ENCODE results near the gene SREBF2.
"Not testable (repeated sequence)": the region's sequence is repeated elsewhere in the genome, so short reads cannot be mapped to it uniquely, and the experiment has no call there.

Gene SREBF2

DNA sequence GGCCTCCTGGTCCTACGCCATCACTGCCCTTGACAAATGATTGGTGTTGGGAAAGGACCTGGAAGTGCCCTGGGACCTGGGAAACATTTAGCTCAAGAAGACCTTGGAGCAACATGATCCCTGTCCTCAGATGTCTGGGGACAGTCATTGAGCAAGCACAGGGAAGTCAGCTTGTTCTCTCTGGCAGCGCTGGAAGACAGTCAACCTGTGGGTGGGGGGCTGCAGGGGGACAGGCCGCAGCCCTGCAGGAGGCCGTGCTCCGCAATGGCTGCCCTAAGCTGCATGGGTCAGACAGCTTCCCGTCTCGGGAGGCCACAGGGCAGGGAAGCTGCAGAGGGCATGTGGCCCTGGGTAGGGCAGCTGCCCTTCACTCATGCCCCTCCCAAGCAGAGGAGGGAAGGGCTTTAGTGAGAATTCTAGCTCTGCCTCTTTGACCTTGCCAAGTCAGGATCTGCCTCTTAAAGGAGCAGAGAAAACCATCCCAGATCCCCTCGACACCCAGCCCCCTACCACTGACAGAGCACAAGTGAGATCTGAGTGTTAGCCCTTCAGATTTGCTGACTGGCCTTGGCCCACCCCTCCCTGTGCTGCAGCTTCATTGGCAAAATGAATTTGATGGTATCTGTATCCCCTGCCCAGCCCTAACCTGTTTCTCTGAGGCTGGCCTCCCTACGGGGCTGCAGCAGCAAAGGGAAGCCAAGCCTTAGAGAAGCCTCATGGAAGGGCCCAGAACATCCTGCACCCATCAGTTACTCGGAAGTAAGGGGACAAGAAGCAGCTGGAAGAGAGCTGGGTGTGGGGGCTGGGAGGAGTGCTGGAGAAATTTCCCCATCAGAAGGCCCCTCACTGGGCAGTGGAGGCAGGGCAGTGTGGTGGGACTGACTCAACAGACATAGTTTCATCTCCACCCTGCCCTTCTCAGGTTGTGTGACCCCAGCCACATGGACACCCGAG lies 6.2 kb upstream of the SREBF2 start:
- DNase-seq = no peak
- Mint-ChIP-seq H3K4me1 (peaks cover 16% of the 10 kb centered on the region), H3K27ac (peak overlapping the region; percentile 15), H3K36me3 (peaks cover 29% of the 10 kb centered on the region), H3K9me3 (peaks cover 4% of the 10 kb centered on the region), H3K4me3 (no peak overlapping the region), H3K27me3 (no peaks in the 10 kb centered on the region)
- CTCF ChIA-PET = interaction anchor here (1.3 to 1.6 kb wide), 3 partner anchors 26 to 114 kb away, joined by 4 to 6 read pairs (median 5); partner anchors contain the start of gene CCDC134

DNA sequence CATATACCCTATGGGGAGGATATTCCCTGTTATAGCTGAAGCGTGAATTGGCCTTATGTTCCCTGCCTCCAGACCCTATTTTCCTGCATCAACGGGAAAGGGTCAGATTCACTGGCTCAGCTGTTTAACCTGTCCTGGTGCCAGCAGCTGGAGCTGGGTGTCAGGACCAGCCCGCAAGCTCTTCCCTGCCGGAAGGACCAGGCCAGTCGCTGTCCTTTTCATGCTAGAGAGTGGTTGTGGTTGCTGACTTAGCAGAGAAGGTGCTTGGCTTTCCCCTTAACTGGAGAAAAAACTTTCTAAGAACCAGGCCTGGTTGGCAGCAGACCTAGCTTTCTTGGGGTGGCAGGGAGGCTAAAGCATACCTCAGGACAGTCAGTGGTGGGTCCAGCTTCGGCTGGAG lies 5.2 kb upstream of the SREBF2 start:
- DNase-seq = no peak
- Mint-ChIP-seq H3K36me3 (peaks cover 38% of the 10 kb centered on the region), H3K27me3 (no peaks in the 10 kb centered on the region), H3K4me1 (peaks cover 22% of the 10 kb centered on the region), H3K27ac (peak overlapping the region; percentile 11), H3K9me3 (peaks cover 4% of the 10 kb centered on the region), H3K4me3 (no peak overlapping the region)
- CTCF ChIA-PET = interaction anchor here (1.3 to 1.6 kb wide), 2 partner anchors 27 to 113 kb away, joined by 4 to 6 read pairs; partner anchors contain the start of gene CCDC134

DNA sequence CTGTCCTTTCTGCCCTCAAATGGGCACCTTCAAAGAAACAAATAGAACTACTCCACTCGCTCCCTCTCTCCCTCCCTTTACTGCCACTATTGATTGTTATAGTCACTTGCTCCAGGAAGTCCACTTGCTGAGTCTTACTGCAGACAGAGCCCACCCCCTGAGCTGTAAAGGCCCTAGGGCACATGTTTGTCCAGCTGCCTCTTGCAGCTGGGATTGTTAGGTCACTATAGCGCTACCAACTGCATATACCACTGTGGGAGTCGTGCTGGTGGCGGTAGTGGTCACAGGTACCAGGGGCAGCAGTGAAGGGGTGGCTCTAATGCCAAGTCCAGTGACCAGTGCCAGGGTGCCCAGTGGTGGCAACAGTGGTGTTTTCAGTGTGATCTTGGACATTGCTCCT lies 4.4 kb upstream of the SREBF2 start:
- Mint-ChIP-seq H3K4me1 (peaks cover 19% of the 10 kb centered on the region), H3K4me3 (no peak overlapping the region), H3K9me3 (peaks cover 4% of the 10 kb centered on the region), H3K27ac (no peak overlapping the region), H3K36me3 (peaks cover 39% of the 10 kb centered on the region), H3K27me3 (no peaks in the 10 kb centered on the region)
- DNase-seq = no peak
- CTCF ChIA-PET = interaction anchor here (1.6 kb wide), 1 partner anchor 112 kb away, joined by 6 read pairs; no protein-coding TSS in a partner anchor

DNA sequence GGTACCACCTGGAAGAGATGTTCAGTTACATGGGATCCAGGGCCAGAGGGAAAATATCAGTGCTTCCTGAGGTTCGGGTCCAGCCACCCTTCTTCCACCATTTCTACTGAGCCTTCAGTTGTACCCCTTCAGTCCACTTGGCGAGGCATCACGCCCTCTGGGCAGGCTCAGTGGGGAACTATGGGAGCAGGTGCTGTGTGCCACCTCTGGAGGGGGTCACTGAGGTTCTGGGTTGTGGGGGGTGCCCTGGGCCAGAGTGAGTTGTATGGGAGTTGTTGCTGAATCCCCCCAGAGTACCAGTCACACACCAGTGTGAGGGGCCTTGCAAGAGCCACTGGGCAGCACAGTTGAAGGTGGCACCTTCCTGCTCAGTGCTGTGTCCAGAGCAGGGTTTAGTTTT lies 2.7 kb upstream of the SREBF2 start:
- DNase-seq = no peak
- H3K27me3 Mint-ChIP-seq = no peaks in the 10 kb centered on the region
- H3K27ac Mint-ChIP-seq = peak overlapping the region; percentile 52
- H3K9me3 Mint-ChIP-seq = peaks cover 4% of the 10 kb centered on the region
- CTCF ChIA-PET = no interaction called here
- no peak overlapping the region for H3K4me3 Mint-ChIP-seq
- H3K36me3 Mint-ChIP-seq = peaks cover 43% of the 10 kb centered on the region
- H3K4me1 Mint-ChIP-seq = peaks cover 30% of the 10 kb centered on the region

DNA sequence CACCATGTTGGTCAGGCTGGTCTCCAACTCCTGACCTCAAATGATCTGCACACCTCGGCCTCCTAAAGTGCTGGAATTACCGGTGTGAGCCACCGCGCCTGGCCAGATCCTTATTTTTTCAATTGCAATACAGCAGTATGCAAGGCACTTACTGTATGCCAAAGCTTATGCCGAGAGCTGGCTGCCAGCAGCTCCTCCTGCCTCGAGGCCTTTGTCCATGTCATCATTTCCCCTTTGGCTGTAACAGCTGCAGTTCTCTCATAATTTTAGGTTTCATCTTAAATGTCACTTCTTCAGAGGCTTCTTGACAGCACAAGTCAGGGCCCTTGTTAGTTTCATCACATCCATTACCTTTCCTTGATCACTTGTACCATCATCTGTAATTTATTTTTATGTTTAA lies 1.5 kb upstream of the SREBF2 start:
- Mint-ChIP-seq H3K9me3 (peaks cover 4% of the 10 kb centered on the region), H3K27ac (peak overlapping the region; percentile 99), H3K4me3 (peak overlapping the region; percentile 92), H3K27me3 (no peaks in the 10 kb centered on the region), H3K4me1 (peaks cover 38% of the 10 kb centered on the region), H3K36me3 (peaks cover 47% of the 10 kb centered on the region)
- no peak for DNase-seq
- CTCF ChIA-PET = interaction anchor here (0.6 to 1.3 kb wide), 3 partner anchors 11 to 134 kb away, joined by 3 read pairs; no protein-coding TSS in a partner anchor

DNA sequence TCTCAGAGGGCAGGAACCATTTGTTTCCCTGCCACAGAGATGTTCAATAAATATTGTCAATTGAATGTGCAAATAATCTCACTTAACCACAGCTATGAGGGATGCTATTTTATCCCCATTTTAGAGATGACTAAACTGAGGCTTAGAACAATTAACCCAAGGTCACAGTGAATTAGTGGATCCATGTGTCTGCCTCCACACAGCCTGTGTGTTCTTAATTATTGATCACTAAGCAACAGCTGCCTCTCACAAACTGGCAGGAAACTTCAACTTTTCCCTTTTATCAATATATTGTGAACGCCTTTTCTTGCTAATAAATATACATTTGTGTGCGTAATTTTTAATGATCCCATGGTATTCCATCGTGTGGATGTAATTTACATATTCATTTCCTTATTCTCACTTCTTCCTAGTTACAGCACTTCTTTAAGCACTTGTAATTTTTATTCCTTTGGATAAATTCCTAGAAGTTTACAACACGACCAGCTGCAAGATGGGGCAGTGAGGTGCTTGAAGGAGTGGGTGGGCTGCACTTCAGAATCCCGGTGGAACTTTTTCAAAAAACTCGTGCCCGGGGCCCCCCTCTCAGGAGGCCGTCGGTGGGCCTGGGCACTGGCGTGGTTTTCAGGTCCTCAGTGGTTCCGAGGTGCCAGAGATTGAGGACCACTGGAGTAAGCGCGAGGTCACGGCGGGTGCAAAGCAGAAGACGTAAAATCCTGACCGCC lies 915 bp upstream of the SREBF2 start:
- peaks cover 53% of the 10 kb centered on the region for H3K36me3 Mint-ChIP-seq
- peak overlapping the region; percentile 92 for H3K4me3 Mint-ChIP-seq
- CTCF ChIA-PET = interaction anchor here (1.1 to 5.0 kb wide), 5 partner anchors 11 to 135 kb away, joined by 3 to 25 read pairs (median 4); no protein-coding TSS in a partner anchor
- DNase-seq = no peak
- peaks cover 44% of the 10 kb centered on the region for H3K4me1 Mint-ChIP-seq
- peak overlapping the region; percentile 99 for H3K27ac Mint-ChIP-seq
- peaks cover 4% of the 10 kb centered on the region for H3K9me3 Mint-ChIP-seq
- no peaks in the 10 kb centered on the region for H3K27me3 Mint-ChIP-seq

DNA sequence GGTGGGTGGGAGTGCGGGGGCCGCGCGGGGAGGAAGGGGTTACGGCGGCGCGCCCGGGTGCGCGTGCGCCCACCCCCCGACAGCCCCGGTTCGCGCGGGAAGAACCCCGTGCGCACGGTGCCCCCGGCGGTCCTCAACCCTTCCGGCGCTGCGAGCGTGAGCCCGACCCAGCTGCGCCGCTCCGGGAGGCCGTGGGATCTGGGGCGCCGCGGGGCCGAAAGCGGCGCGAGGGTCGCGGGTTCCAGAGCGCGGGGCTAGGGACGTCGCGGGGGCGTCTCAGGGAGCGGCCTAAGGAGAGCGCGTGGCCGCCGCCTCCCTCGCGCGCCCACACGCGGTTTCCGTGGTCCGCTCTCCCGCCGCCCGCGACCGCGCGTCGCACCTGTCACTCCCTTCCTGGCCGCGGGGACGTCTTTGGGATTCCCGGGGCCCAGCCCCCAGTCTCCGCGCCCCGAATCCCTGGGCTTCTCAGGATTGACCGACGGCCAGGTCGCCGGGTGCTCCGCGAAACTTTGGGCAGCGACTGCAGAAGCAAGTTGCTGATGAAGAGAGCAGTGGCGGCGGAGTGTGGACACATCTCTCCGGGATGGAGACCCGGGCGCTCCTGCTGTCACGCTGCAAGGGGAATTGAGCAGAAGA lies 582 bp downstream of the SREBF2 start:
- H3K27ac Mint-ChIP-seq = peak overlapping the region; percentile 99
- peak; percentile 63 for DNase-seq
- peaks cover 62% of the 10 kb centered on the region for H3K36me3 Mint-ChIP-seq

DNA sequence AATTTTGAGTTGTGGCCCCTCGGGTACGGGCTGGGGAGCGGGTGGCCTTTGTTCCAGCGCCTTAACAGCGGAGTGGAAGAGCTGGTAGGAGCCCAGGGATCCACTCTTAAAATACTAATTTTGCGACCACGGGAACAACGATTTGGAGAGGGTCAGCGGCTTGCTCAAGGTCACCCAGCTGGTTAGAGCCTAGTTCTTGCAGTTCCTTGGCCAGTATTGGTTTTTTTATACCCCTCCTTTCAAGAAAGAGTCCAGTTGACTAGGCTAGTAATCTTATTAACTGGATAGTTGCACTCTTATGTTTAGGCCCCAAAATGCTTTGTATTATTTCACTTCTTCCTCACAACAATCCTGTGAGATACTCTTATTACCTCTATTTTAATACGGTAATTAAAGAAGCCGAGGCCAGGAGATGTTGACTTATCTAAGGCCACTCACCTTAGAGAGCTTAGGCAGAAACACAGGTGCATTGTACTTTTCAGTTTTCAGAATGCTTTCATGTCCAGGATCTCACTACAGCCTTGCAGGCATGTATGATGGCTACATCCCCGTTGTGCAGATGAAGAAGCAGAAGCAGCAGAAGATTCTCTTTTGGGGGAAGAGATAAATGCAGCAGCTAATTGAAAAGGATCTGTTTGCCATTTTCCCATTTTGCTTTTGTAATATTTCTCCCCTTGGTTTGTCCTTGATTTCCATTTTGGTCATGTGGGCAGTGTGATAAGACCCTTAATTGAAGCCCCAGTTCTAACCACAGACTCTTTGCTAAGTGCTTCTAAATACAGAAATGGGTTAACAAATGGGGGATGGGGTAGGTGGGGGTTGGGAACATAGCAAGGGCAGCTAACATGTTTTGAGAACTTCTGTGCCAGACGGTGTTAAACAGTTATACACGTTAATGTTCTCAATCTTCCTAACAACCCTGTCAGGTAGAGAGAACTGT lies 1.4 kb downstream of the SREBF2 start:
- H3K27ac Mint-ChIP-seq = peak overlapping the region; percentile 89
- H3K4me1 Mint-ChIP-seq = peaks cover 58% of the 10 kb centered on the region
- peak overlapping the region; percentile 92 for H3K4me3 Mint-ChIP-seq
- no peaks in the 10 kb centered on the region for H3K27me3 Mint-ChIP-seq
- H3K36me3 Mint-ChIP-seq = peaks cover 70% of the 10 kb centered on the region
- no peak for DNase-seq
- CTCF ChIA-PET = interaction anchor here (1.0 to 5.0 kb wide), 5 partner anchors 11 to 137 kb away, joined by 3 to 25 read pairs (median 3); partner anchors contain the start of gene CENPM
- H3K9me3 Mint-ChIP-seq = peaks cover 4% of the 10 kb centered on the region

More for the DNA sequence above, 582 bp downstream of the SREBF2 start:
- Mint-ChIP-seq H3K4me1 (peaks cover 51% of the 10 kb centered on the region), H3K27me3 (no peaks in the 10 kb centered on the region), H3K4me3 (peak overlapping the region; percentile 92), H3K9me3 (peaks cover 4% of the 10 kb centered on the region)
- CTCF ChIA-PET = interaction anchor here (1.0 to 5.0 kb wide), 7 partner anchors 12 to 136 kb away, joined by 3 to 25 read pairs (median 3); partner anchors contain the start of gene CENPM

DNA sequence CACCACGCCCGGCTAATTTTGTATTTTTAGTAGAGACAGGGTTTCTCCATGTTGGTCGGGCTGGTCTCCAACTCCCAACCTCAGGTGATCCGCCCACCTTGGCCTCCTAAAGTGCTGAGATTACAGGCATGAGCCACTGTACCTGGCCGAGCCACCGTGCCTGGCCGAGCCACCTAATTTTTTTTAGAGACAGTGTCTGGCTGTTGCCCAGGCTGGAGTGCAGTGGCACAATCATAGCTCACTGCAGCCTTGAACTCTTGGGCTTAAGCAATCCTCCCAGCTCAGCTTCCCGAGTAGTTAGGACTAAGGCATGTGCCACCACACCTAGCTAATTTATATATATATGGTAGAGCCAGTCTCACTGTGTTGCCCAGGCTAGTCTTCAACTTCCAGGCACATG lies 2.6 kb downstream of the SREBF2 start:
- not testable (repeated sequence) for DNase-seq, H3K4me3 Mint-ChIP-seq, H3K27ac Mint-ChIP-seq, H3K9me3 Mint-ChIP-seq, H3K27me3 Mint-ChIP-seq
- H3K36me3 Mint-ChIP-seq = peaks cover 70% of the 10 kb centered on the region
- peaks cover 66% of the 10 kb centered on the region for H3K4me1 Mint-ChIP-seq
- CTCF ChIA-PET = interaction anchor here (1.5 to 5.0 kb wide), 2 partner anchors 23 to 138 kb away, joined by 4 to 25 read pairs; no protein-coding TSS in a partner anchor

DNA sequence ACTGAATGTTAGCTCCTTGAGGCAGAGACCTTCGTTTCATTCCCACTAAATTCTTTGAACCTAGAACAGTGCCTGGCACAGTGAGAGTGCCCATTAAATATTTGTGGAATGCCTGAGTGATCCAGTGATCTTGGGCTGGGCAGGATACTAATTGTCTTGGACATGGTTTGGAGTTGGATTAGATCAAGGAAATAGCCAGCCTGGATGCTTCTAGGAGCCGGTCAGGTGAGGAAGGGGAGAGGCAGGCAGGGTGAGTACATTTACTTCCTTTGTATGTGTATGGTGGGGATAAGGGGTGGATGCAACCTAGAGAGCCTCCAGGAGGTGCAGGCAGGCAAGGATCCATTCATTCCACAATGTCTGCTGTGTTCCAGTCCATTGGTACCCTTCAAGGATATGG lies 3.6 kb downstream of the SREBF2 start:
- CTCF ChIA-PET = interaction anchor here (5.0 kb wide), 1 partner anchor 22 kb away, joined by 25 read pairs; no protein-coding TSS in a partner anchor
- Mint-ChIP-seq H3K4me3 (no peak overlapping the region), H3K9me3 (no peaks in the 10 kb centered on the region), H3K27me3 (no peaks in the 10 kb centered on the region), H3K27ac (no peak overlapping the region), H3K4me1 (peaks cover 65% of the 10 kb centered on the region), H3K36me3 (peaks cover 67% of the 10 kb centered on the region)
- DNase-seq = no peak

DNA sequence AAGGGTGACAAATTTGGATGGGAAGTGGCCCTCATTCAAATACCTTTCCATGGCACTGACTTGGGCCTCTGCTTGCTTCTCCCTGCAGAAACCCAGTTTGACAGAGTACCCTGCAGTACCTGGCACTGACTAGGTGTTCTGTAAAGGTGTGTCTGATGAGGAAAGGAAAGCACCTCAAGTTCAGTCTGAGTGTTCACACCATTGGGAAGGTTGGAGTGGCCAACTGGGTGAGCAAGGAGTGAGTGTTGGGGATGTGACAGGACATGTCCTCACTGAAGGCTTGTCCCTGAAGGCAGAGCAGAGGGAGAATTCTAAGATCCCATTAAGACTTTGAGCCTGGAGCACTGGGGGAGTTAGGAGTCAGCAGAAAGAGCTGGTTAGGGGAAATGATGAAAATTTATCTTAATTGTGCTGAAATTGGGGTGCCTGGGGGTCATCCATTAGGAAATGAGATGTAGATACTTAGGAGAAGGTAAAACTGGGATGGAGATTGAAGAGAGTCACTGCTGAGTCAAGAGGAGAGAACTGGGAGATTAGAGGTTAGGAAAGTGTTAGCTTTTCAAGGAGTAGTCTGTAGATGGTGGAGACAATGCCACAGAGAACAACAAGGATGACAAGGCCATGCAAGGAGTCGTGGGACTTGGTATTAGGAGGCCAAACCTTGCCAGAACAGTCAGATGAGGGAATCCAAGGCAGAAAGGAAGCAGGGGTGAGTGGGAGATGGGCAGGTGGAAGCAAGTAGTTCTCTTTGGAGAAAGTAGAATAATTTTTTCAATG lies 6.1 kb downstream of the SREBF2 start:
- Mint-ChIP-seq H3K27me3 (no peaks in the 10 kb centered on the region), H3K36me3 (peaks cover 60% of the 10 kb centered on the region), H3K4me3 (no peak overlapping the region), H3K9me3 (no peaks in the 10 kb centered on the region), H3K4me1 (peaks cover 71% of the 10 kb centered on the region), H3K27ac (peak overlapping the region; percentile 12)
- CTCF ChIA-PET = interaction anchor here (1.3 kb wide), 1 partner anchor 16 kb away, joined by 5 read pairs; no protein-coding TSS in a partner anchor
- no peak for DNase-seq

DNA sequence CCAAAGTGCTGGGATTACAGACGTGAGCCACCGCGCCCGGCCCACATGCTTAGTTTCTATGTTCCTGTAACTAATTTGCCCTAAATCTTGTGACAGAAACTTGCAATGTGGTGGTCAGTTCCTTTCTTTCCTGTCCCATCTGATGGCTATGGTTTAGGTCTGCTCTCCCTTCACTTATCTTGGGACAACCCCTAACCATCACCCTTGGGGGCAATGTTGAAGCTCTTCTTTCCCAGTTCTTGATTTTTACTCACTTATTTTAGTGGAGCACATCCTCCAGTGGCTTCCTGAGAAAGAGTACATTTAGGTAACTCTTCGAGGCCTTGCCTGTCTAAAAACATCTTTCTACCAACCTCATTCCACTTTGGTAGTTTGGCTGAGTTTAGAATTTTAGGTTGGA lies 7.3 kb downstream of the SREBF2 start:
- Mint-ChIP-seq H3K27me3 (no peaks in the 10 kb centered on the region), H3K36me3 (peaks cover 54% of the 10 kb centered on the region), H3K9me3 (no peaks in the 10 kb centered on the region), H3K27ac (no peak overlapping the region), H3K4me3 (no peak overlapping the region), H3K4me1 (peaks cover 71% of the 10 kb centered on the region)
- CTCF ChIA-PET = no interaction called here
- DNase-seq = no peak
